ENCODE results near the gene SORCS3. TPM values are rescaled to one million over a fixed set of nuclear protein-coding genes. Genes with fewer than 3 reads are reported as not detected.

The SORCS3 gene
- total and polyA plus RNA-seq, 10 of the 15 experiments (the other 5 are each of a cell fraction or from before 2014, with no cell fraction given): 0.01 to 0.04 (median 0.02) TPM; not detected in 7

- DNase-seq (ENCODE audit: low read depth, low spot score): no peak
- ChIA-PET RAD21 (ENCODE audit: unreplicated experiment) (no interaction called here), CTCF (interaction anchor here (0.9 kb wide), 1 partner anchor 260 kb away, joined by 3 read pairs; no protein-coding TSS in a partner anchor), POLR2A (no interaction called here), SMC1A (ENCODE audit: uncharacterized antibody, unreplicated experiment) (interaction anchor here (0.8 kb wide), 1 partner anchor 44 kb away, joined by 3 read pairs; no protein-coding TSS in a partner anchor)
- no peak for FAIRE-seq
- no peak overlapping the region for H3K9ac ChIP-seq (ENCODE audit: control insufficient read depth, insufficient read depth, low read length)
- H2AFZ ChIP-seq (ENCODE audit: control insufficient read depth, low read depth, low read length): no peak overlapping the region
- no TSS peak for BruUV-seq (replicated peaks)
- no peak overlapping the region for H3K4me2 ChIP-seq (ENCODE audit: control insufficient read depth, insufficient read depth)
- H3K9me3 ChIP-seq (replicated peaks; ENCODE audit: control insufficient read depth, insufficient read depth, low read length): no peaks in the 10 kb centered on the region
- H3K4me1 ChIP-seq (ENCODE audit: control insufficient read depth, insufficient read depth, low read length): no peaks in the 10 kb centered on the region
- H3K36me3 ChIP-seq (ENCODE audit: control insufficient read depth in 2 of 2, insufficient read depth in 2 of 2, low read length in 1 of 2): no peaks in the 10 kb centered on the region
- no peaks in the 10 kb centered on the region for H4K20me1 ChIP-seq (ENCODE audit: control insufficient read depth, insufficient read depth)
- H3K79me2 ChIP-seq (ENCODE audit: control insufficient read depth, insufficient read depth, low read length): no peaks in the 10 kb centered on the region
- intact Hi-C loops (cut with micrococcal nuclease; ENCODE audit: unreplicated experiment) (no loop called here), in situ Hi-C loops (cut with MboI) (no loop called here)
- TF ChIP-seq SUPT20H (IDR thresholded peaks at IDR 0.05; ENCODE audit: borderline replicate concordance, control insufficient read depth, low read depth, low read length) (no peak), ZNF622 (IDR thresholded peaks at IDR 0.05) (no peak), PML (IDR thresholded peaks at IDR 0.05; ENCODE audit: low read length) (no peak), SUZ12 (IDR thresholded peaks at IDR 0.05; ENCODE audit: unreplicated experiment) (no peak)
- no peak overlapping the region for H3K27ac ChIP-seq (ENCODE audit: control insufficient read depth, insufficient read depth)
- 19% methylated on average over 5 of the region's 5 CpGs for WGBS (ENCODE audit: insufficient coverage, insufficient replicate concordance, low lambda C conversion rate, missing lambda C conversion rate)
- no peak overlapping the region for H3K4me3 ChIP-seq
- H3K27me3 ChIP-seq (replicated peaks in 1 of 2; ENCODE audit: control insufficient read depth in 2 of 2, insufficient read depth in 2 of 2, low read length in 1 of 2): peaks cover 3 to 4% of the 10 kb centered on the region in 2 experiments; a peak in 3 of 4 replicates
- ATAC-seq: peak; percentile 27; the same call in 2 of the 3 replicates
Observed at GRCh38 chr10:104664205-104664604, 23.1 kb downstream of the SORCS3 start.

- CTCF ChIA-PET: no interaction called here
- DNase-seq (ENCODE audit: low read depth, low spot score): no peak
- Histone ChIP-seq H3K4me2 (ENCODE audit: control insufficient read depth, insufficient read depth) (no peak overlapping the region), H3K9me3 (replicated peaks; ENCODE audit: control insufficient read depth, insufficient read depth, low read length) (no peaks in the 10 kb centered on the region), H3K79me2 (ENCODE audit: control insufficient read depth, insufficient read depth, low read length) (no peaks in the 10 kb centered on the region), H3K9ac (ENCODE audit: control insufficient read depth, insufficient read depth, low read length) (no peak overlapping the region), H3K27ac (ENCODE audit: control insufficient read depth, insufficient read depth) (no peak overlapping the region), H3K27me3 (replicated peaks in 1 of 2; ENCODE audit: control insufficient read depth in 2 of 2, insufficient read depth in 2 of 2, low read length in 1 of 2) (peaks cover 3 to 4% of the 10 kb centered on the region in 2 experiments; a peak in 3 of 4 replicates), H3K36me3 (ENCODE audit: control insufficient read depth in 2 of 2, insufficient read depth in 2 of 2, low read length in 1 of 2) (no peaks in the 10 kb centered on the region), H2AFZ (ENCODE audit: control insufficient read depth, low read depth, low read length) (no peak overlapping the region), H4K20me1 (ENCODE audit: control insufficient read depth, insufficient read depth) (no peaks in the 10 kb centered on the region), H3K4me3 (no peak overlapping the region), H3K4me1 (ENCODE audit: control insufficient read depth, insufficient read depth, low read length) (no peaks in the 10 kb centered on the region)
- no peak for FAIRE-seq
- BruUV-seq (replicated peaks): no TSS peak
- in situ Hi-C loops (cut with MboI) (no loop called here), intact Hi-C loops (cut with micrococcal nuclease; ENCODE audit: unreplicated experiment) (no loop called here)
- RAD21 ChIA-PET (ENCODE audit: unreplicated experiment): no interaction called here
- ATAC-seq: no peak
- SMC1A ChIA-PET (ENCODE audit: uncharacterized antibody, unreplicated experiment): no interaction called here
- 2% methylated on average over 4 of the region's 4 CpGs for WGBS (ENCODE audit: insufficient coverage, insufficient replicate concordance, low lambda C conversion rate, missing lambda C conversion rate)
- TF ChIP-seq SREBF2 (IDR thresholded peaks at IDR 0.05; ENCODE audit: low read length) (no peak), PAX5 (IDR thresholded peaks at IDR 0.05; ENCODE audit: borderline replicate concordance, low read depth, low read length) (no peak), ZBTB40 (IDR thresholded peaks at IDR 0.05; ENCODE audit: borderline replicate concordance) (no peak)
- TF ChIP-seq, protein P1, sequence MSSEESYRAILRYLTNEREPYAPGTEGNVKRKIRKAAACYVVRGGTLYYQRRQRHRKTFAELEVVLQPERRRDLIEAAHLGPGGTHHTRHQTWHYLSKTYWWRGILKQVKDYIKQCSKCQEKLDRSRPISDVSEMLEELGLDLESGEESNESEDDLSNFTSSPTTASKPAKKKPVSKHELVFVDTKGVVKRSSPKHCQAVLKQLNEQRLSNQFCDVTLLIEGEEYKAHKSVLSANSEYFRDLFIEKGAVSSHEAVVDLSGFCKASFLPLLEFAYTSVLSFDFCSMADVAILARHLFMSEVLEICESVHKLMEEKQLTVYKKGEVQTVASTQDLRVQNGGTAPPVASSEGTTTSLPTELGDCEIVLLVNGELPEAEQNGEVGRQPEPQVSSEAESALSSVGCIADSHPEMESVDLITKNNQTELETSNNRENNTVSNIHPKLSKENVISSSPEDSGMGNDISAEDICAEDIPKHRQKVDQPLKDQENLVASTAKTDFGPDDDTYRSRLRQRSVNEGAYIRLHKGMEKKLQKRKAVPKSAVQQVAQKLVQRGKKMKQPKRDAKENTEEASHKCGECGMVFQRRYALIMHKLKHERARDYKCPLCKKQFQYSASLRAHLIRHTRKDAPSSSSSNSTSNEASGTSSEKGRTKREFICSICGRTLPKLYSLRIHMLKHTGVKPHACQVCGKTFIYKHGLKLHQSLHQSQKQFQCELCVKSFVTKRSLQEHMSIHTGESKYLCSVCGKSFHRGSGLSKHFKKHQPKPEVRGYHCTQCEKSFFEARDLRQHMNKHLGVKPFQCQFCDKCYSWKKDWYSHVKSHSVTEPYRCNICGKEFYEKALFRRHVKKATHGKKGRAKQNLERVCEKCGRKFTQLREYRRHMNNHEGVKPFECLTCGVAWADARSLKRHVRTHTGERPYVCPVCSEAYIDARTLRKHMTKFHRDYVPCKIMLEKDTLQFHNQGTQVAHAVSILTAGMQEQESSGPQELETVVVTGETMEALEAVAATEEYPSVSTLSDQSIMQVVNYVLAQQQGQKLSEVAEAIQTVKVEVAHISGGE (CRISPR knock-in tag; IDR thresholded peaks at IDR 0.05): no peak
- POLR2A ChIA-PET: no interaction called here
Observed at GRCh38 chr10:104665174-104665573, 24.1 kb downstream of the SORCS3 start.

Measured in GM12878 (cell line).